KMS-11 (cell line): ENCODE data around the gene TMEM269.

Experiments
- H2AFZ ChIP-seq: fragments of 200-600 bp; sonication (generic); 2 replicates; pipeline ENCODE4 v1.6.1; 2016; ENCODE audit warnings: antibody characterized with exemption, mixed run types, low read depth
- H3K27ac ChIP-seq: fragments of 200-600 bp; sonication (generic); 2 replicates; pipeline ENCODE4 v1.6.1; 2016; ENCODE audit warnings: mild to moderate bottlenecking, mixed run types
- H3K27me3 ChIP-seq: fragments of 200-600 bp; sonication (generic); 2 replicates; pipeline ENCODE4 v1.6.1; 2017; ENCODE audit warnings: mild to moderate bottlenecking, low read depth, mixed run types, moderate library complexity; ENCODE audit not compliant: insufficient read depth
- H3K36me3 ChIP-seq: fragments of 200-600 bp; sonication (generic); 2 replicates; pipeline ENCODE4 v1.6.1; 2017; ENCODE audit warnings: mild to moderate bottlenecking, mixed run types; ENCODE audit not compliant: insufficient read depth
- H3K4me1 ChIP-seq: fragments of 200-600 bp; sonication (generic); 2 replicates; pipeline ENCODE4 v1.6.1; 2016; ENCODE audit warnings: mild to moderate bottlenecking, low read depth, mixed run types; ENCODE audit not compliant: poor library complexity, severe bottlenecking
- H3K4me2 ChIP-seq: fragments of 200-600 bp; sonication (generic); 2 replicates; pipeline ENCODE4 v1.7.0; 2016; ENCODE audit warnings: mild to moderate bottlenecking, mixed run types
- H3K4me3 ChIP-seq: fragments of 200-600 bp; sonication (generic); IDR thresholded peaks from 2 replicates; pipeline ENCODE4 v1.6.1; 2017; ENCODE audit warnings: low read depth, low read length, mixed read lengths; ENCODE audit not compliant: insufficient read depth
- H3K79me2 ChIP-seq: fragments of 200-600 bp; sonication (generic); 2 replicates; pipeline ENCODE4 v1.6.1; 2016; ENCODE audit warnings: low read depth, mixed run types; ENCODE audit not compliant: insufficient read depth
- H3K9ac ChIP-seq: fragments of 200-600 bp; sonication (generic); 2 replicates; pipeline ENCODE4 v1.6.1; 2016; ENCODE audit warnings: mild to moderate bottlenecking, mixed run types
- H4K20me1 ChIP-seq: fragments of 200-600 bp; sonication (generic); 2 replicates; pipeline ENCODE4 v1.6.1; 2016; ENCODE audit warnings: mild to moderate bottlenecking, mixed run types; ENCODE audit not compliant: insufficient read depth
- CTCF ChIP-seq: fragments of 200-600 bp; sonication (generic); conservative IDR thresholded peaks from 2 replicates; pipeline ENCODE4 v1.6.1; 2017; ENCODE audit warnings: low read depth, mild to moderate bottlenecking, antibody characterized with exemption, low read length, moderate library complexity, mixed read lengths

The TMEM269 gene

DNA sequence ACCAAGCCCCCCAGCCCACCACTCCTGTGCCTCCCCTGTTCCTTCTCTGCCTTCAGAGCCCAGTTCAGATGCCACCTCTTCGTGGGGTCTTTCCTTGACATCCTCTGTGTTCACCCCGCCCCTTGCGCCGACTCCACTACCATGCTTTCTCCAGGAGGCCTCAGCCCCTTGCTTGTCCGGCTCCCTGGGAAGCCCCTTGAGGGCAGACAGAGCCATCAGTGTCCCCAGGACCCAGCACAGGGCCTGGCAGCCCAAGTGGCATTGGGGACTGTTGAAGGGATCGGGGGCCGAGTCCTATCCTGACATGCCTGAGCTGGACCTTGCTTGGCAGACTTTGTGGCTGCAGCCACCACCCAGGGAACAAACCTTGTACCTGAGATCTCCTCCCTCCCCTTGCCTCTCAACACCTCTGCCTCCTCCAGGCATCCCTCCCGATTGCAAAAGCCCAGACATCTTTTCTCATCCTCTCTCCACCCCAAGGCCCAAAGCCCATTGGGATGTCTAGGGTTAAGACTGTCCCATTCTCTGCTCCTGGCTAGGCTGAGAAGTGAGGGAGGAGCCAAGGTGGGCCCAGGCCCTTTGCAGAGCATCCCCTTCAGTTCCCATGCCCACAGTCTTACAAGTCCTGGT is 48.1 kb upstream of the TMEM269 start:
- no peak overlapping the region for H3K4me3 ChIP-seq
- no peak overlapping the region; the same call in 1 of the 2 replicates for H2AFZ ChIP-seq
- H3K27me3 ChIP-seq = no peaks in the 10 kb centered on the region
- H3K9ac ChIP-seq = no peak overlapping the region
- H4K20me1 ChIP-seq = no peaks in the 10 kb centered on the region
- no peak overlapping the region for H3K27ac ChIP-seq
- no peak overlapping the region for H3K4me2 ChIP-seq
- no peak for TF ChIP-seq CTCF
- H3K36me3 ChIP-seq = no peaks in the 10 kb centered on the region
- H3K79me2 ChIP-seq = no peaks in the 10 kb centered on the region
- peaks cover 3% of the 10 kb centered on the region for H3K4me1 ChIP-seq

DNA sequence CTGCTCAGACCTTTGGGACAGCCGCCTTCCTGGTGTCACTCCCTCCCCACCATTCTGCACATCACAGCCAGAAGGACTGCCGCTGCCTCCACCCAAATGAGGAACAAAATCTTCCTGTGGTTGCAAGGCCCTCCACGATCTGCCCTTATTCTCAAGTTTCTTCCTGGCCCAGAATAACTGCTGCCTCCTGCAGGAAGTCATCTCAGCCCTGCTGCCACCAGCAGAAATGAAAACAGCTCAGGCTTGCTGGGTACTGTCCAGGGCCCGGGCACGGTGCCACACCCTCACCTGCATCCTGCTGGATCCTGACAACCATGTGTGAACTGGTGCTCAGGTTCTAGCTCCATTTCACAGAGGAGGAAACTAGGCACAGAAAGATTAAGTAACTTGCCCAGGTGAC is 47.5 kb upstream of the TMEM269 start:
- H3K79me2 ChIP-seq = no peaks in the 10 kb centered on the region
- no peak overlapping the region for H2AFZ ChIP-seq
- H3K27me3 ChIP-seq = no peaks in the 10 kb centered on the region
- H4K20me1 ChIP-seq = no peaks in the 10 kb centered on the region
- H3K4me1 ChIP-seq = peaks cover 3% of the 10 kb centered on the region
- H3K27ac ChIP-seq = no peak overlapping the region
- no peak for TF ChIP-seq CTCF
- H3K36me3 ChIP-seq = no peaks in the 10 kb centered on the region
- no peak overlapping the region for H3K4me3 ChIP-seq
- no peak overlapping the region for H3K4me2 ChIP-seq
- H3K9ac ChIP-seq = no peak overlapping the region

DNA sequence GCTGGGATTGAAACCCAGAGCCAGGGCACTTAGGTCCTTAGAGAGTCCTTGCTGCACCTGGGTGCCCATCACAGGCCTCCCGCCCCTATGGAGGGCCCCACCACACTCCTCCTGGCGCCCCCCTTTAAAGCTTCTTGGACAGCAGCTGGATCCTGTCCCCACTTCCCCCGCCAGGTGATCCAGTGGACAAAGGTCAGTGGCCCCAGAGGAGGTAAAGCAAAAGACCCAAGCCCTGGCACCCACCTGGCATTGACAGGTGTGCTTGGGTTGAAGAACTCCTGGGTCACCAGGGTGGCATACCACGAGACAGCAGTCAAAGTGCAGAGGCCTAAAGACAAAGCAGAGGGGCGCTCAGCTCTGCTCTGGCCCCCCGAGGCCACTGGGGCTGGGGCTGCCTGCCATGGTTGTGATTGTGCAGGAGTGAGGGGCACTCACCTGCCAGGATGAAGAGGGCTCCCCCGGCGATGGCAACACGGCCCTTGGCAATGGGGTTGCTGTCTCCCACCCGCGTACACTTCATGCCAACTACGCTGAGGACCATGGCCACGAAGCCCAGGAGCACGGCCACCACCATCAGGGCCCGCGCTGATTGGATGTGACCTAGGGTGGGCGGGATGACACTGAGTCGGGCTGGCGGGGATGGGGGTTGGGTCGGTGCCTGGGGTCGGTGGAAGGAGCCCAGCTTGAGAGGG is 46.7 kb upstream of the TMEM269 start:
- Histone ChIP-seq H3K27me3 (no peaks in the 10 kb centered on the region), H3K79me2 (no peaks in the 10 kb centered on the region), H2AFZ (no peak overlapping the region), H3K4me2 (no peak overlapping the region), H3K9ac (no peak overlapping the region), H3K27ac (no peak overlapping the region), H4K20me1 (no peaks in the 10 kb centered on the region), H3K4me3 (no peak overlapping the region), H3K4me1 (peaks cover 3% of the 10 kb centered on the region), H3K36me3 (no peaks in the 10 kb centered on the region)
- TF ChIP-seq CTCF = no peak

DNA sequence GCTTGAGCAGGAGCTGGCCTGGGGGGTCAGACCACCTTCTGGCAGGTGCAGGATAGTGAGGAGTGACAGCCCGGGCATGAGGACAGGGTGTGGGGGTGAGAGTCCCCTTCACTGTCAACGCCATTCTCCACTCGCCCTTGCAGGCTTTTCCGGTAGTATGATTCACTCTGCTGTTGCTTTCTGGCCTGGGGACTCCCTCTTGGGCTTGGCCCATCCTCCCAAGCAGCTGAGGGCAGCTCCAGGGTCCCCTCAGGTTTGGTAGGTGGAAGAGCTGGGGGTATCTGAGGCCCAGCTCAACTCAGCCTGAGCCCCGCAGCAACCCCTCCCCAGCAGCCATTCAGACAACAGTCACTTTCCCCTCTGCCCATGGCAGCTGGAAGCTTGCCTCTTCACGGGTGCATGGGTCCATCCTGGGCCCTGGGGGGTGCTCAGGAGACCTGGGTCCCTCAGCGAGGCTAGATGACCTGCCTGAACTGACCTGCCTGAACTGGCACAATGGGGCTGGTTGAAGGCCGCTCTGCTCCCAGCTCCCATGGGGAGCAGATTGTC is 46.0 kb upstream of the TMEM269 start:
- Histone ChIP-seq H3K4me2 (no peak overlapping the region), H3K9ac (no peak overlapping the region), H3K27ac (no peak overlapping the region), H3K36me3 (no peaks in the 10 kb centered on the region), H4K20me1 (no peaks in the 10 kb centered on the region), H3K4me1 (peaks cover 3% of the 10 kb centered on the region), H3K27me3 (no peaks in the 10 kb centered on the region), H2AFZ (no peak overlapping the region), H3K79me2 (no peaks in the 10 kb centered on the region), H3K4me3 (no peak overlapping the region)
- no peak for TF ChIP-seq CTCF
